Neural cell (in vitro differentiated cells): ENCODE results near the gene LYPD6. TPM values are rescaled to one million over a fixed set of nuclear protein-coding genes. Genes with fewer than 3 reads are reported as not detected.

Experiments
- H2AFZ ChIP-seq: fragments of 200-600, 300-800 bp; sonication (generic), shearing (Covaris generic); 2 replicates; pipeline ENCODE4 v1.6.0; 2014; ENCODE audit warnings: low read depth, mild to moderate bottlenecking, antibody characterized with exemption, low read length, moderate library complexity
- H3F3A ChIP-seq: fragments of 200-600 bp; shearing (Covaris generic); 2 replicates; pipeline ENCODE4 v1.6.1; 2016; ENCODE audit warnings: mild to moderate bottlenecking, moderate library complexity, mixed read lengths, antibody characterized with exemption, low read length; ENCODE audit not compliant: insufficient read depth, poor library complexity, severe bottlenecking
- H3K27ac ChIP-seq: fragments of 200-600, 300-800 bp; sonication (generic), shearing (Covaris generic); 2 replicates; pipeline ENCODE4 v1.5.1; 2014; ENCODE audit warnings: mild to moderate bottlenecking, low read length, moderate library complexity
- H3K27me3 ChIP-seq: fragments of 300-800, 200-600 bp; sonication (generic), shearing (Covaris generic); 2 replicates; pipeline ENCODE4 v1.6.0; 2014; ENCODE audit warnings: mild to moderate bottlenecking, low read depth, low read length, moderate library complexity; ENCODE audit not compliant: insufficient read depth
- H3K36me3 ChIP-seq: fragments of 300-800, 200-600 bp; sonication (generic), shearing (Covaris generic); 2 replicates; pipeline ENCODE4 v1.5.1; 2014; ENCODE audit warnings: mild to moderate bottlenecking, antibody characterized with exemption, low read length, moderate library complexity; ENCODE audit not compliant: insufficient read depth
- H3K4me2 ChIP-seq: fragments of 300-800, 200-600 bp; sonication (generic), shearing (Covaris generic); 2 replicates; pipeline ENCODE4 v1.6.0; 2014; ENCODE audit warnings: mild to moderate bottlenecking, low read length
- H3K4me3 ChIP-seq: fragments of 300-800, 200-600 bp; sonication (generic), shearing (Covaris generic); 2 replicates; pipeline ENCODE4 v1.5.1; 2014; ENCODE audit warnings: mild to moderate bottlenecking, low read length, moderate library complexity
- H3K79me2 ChIP-seq: fragments of 200-600 bp; shearing (Covaris generic); replicated peaks from 2 replicates; pipeline ENCODE4 v1.6.0; 2014; ENCODE audit warnings: mild to moderate bottlenecking, low read length, moderate library complexity; ENCODE audit not compliant: insufficient read depth
- H3K9ac ChIP-seq: fragments of 300-800, 200-600 bp; sonication (generic), shearing (Covaris generic); 2 replicates; pipeline ENCODE4 v1.6.1; 2016; ENCODE audit warnings: mild to moderate bottlenecking, low read length, mixed read lengths
- H3K9me2 ChIP-seq: fragments of 200-600 bp; shearing (Covaris generic); 2 replicates; pipeline ENCODE4 v1.6.1; 2016; ENCODE audit warnings: mild to moderate bottlenecking, low read length, mixed read lengths; ENCODE audit not compliant: insufficient read depth
- H3K9me3 ChIP-seq: fragments of 200-600, 300-800 bp; sonication (generic), shearing (Covaris generic); 2 replicates; pipeline ENCODE4 v1.6.1; 2016; ENCODE audit warnings: mild to moderate bottlenecking, mixed run types, low read length, moderate library complexity, mixed read lengths
- H4K20me1 ChIP-seq: fragments of 200-600 bp; shearing (Covaris generic); 2 replicates; pipeline ENCODE4 v1.6.1; 2016; ENCODE audit warnings: mild to moderate bottlenecking, mixed run types; ENCODE audit not compliant: insufficient read depth
- EP300 ChIP-seq: fragments of 450-650 bp; conservative IDR thresholded peaks from 2 replicates; pipeline ENCODE4 v1.6.1; 2014; ENCODE audit warnings: antibody characterized with exemption, mild to moderate bottlenecking, moderate library complexity; ENCODE audit not compliant: poor library complexity, severe bottlenecking
- EZH2 ChIP-seq: fragments of 200-600, 300-800 bp; shearing (Covaris generic), sonication (generic); IDR thresholded peaks from 2 replicates; pipeline ENCODE4 v1.6.1; 2014; ENCODE audit warnings: antibody characterized with exemption, low read length, borderline replicate concordance, mild to moderate bottlenecking; ENCODE audit not compliant: insufficient read depth, poor library complexity, severe bottlenecking
- MXI1 ChIP-seq: fragments of 450-650 bp; conservative IDR thresholded peaks from 2 replicates; pipeline ENCODE4 v1.6.1; 2014; ENCODE audit warnings: antibody characterized with exemption, mild to moderate bottlenecking; ENCODE audit not compliant: poor library complexity, severe bottlenecking
- POLR2AphosphoS5 ChIP-seq: IDR thresholded peaks from 2 replicates; pipeline ENCODE4 v1.6.1; 2012
- RAD21 ChIP-seq: fragments of 450-650 bp; conservative IDR thresholded peaks from 2 replicates; pipeline ENCODE4 v1.6.1; 2014; ENCODE audit warnings: antibody characterized with exemption, mild to moderate bottlenecking, moderate library complexity
- SMC3 ChIP-seq: fragments of 450-650 bp; conservative IDR thresholded peaks from 2 replicates; pipeline ENCODE4 v1.6.1; 2014; ENCODE audit warnings: antibody characterized with exemption, mild to moderate bottlenecking, moderate library complexity; ENCODE audit not compliant: poor library complexity
- TAF1 ChIP-seq: IDR thresholded peaks from 2 replicates; pipeline ENCODE4 v1.6.1; 2012; ENCODE audit warnings: low read depth
- polyA plus RNA-seq: library from polyadenylated mRNA; depleted of rRNA; stranded (reverse); fragments of >200 nt; gene quantifications from 2 replicates; pipeline ENCODE4 v1.2.3, GENCODE V29; 2014
- TF ChIP-seq, protein P1 (sequence below): fragments of 450-650 bp; IDR thresholded peaks from 2 replicates; pipeline ENCODE4 v1.5.1; 2014; ENCODE audit warnings: antibody characterized with exemption, mild to moderate bottlenecking, moderate library complexity; ENCODE audit not compliant: poor library complexity, severe bottlenecking
- TF ChIP-seq, protein P2 (sequence below): IDR thresholded peaks from 2 replicates; pipeline ENCODE4 v1.6.1; 2012; ENCODE audit warnings: borderline replicate concordance

The LYPD6 gene
- polyA plus RNA-seq, 1 donor from 2014 or later = 2.3 TPM

GRCh38 chr2:149360106-149360505, 29.7 kb downstream of the LYPD6 start:
- no peaks in the 10 kb centered on the region for H3K9me3 ChIP-seq
- H3K4me3 ChIP-seq = no peak overlapping the region
- H3K9ac ChIP-seq = no peak overlapping the region
- no peaks in the 10 kb centered on the region for H3K27me3 ChIP-seq
- no peak overlapping the region for H2AFZ ChIP-seq
- H3K4me2 ChIP-seq = no peak overlapping the region
- no peaks in the 10 kb centered on the region for H3K9me2 ChIP-seq
- H4K20me1 ChIP-seq = no peaks in the 10 kb centered on the region
- H3K36me3 ChIP-seq = no peaks in the 10 kb centered on the region
- no peaks in the 10 kb centered on the region for H3F3A ChIP-seq
- no peak overlapping the region for H3K27ac ChIP-seq
- H3K79me2 ChIP-seq = no peaks in the 10 kb centered on the region
- TF ChIP-seq EZH2 (no peak), RAD21 (no peak), EP300 (no peak), MXI1 (no peak), POLR2AphosphoS5 (no peak), TAF1 (no peak), SMC3 (no peak)
- TF ChIP-seq, protein P1, sequence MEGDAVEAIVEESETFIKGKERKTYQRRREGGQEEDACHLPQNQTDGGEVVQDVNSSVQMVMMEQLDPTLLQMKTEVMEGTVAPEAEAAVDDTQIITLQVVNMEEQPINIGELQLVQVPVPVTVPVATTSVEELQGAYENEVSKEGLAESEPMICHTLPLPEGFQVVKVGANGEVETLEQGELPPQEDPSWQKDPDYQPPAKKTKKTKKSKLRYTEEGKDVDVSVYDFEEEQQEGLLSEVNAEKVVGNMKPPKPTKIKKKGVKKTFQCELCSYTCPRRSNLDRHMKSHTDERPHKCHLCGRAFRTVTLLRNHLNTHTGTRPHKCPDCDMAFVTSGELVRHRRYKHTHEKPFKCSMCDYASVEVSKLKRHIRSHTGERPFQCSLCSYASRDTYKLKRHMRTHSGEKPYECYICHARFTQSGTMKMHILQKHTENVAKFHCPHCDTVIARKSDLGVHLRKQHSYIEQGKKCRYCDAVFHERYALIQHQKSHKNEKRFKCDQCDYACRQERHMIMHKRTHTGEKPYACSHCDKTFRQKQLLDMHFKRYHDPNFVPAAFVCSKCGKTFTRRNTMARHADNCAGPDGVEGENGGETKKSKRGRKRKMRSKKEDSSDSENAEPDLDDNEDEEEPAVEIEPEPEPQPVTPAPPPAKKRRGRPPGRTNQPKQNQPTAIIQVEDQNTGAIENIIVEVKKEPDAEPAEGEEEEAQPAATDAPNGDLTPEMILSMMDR = no peak
- TF ChIP-seq, protein P2, sequence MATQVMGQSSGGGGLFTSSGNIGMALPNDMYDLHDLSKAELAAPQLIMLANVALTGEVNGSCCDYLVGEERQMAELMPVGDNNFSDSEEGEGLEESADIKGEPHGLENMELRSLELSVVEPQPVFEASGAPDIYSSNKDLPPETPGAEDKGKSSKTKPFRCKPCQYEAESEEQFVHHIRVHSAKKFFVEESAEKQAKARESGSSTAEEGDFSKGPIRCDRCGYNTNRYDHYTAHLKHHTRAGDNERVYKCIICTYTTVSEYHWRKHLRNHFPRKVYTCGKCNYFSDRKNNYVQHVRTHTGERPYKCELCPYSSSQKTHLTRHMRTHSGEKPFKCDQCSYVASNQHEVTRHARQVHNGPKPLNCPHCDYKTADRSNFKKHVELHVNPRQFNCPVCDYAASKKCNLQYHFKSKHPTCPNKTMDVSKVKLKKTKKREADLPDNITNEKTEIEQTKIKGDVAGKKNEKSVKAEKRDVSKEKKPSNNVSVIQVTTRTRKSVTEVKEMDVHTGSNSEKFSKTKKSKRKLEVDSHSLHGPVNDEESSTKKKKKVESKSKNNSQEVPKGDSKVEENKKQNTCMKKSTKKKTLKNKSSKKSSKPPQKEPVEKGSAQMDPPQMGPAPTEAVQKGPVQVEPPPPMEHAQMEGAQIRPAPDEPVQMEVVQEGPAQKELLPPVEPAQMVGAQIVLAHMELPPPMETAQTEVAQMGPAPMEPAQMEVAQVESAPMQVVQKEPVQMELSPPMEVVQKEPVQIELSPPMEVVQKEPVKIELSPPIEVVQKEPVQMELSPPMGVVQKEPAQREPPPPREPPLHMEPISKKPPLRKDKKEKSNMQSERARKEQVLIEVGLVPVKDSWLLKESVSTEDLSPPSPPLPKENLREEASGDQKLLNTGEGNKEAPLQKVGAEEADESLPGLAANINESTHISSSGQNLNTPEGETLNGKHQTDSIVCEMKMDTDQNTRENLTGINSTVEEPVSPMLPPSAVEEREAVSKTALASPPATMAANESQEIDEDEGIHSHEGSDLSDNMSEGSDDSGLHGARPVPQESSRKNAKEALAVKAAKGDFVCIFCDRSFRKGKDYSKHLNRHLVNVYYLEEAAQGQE = no peak

GRCh38 chr2:149363958-149364357, 33.6 kb downstream of the LYPD6 start:
- Histone ChIP-seq H3K4me3 (no peak overlapping the region), H3K27ac (no peak overlapping the region), H3K4me2 (peak overlapping the region; percentile 12), H3K9me3 (no peaks in the 10 kb centered on the region), H3K9ac (no peak overlapping the region), H3K9me2 (no peaks in the 10 kb centered on the region), H3K27me3 (no peaks in the 10 kb centered on the region), H2AFZ (no peak overlapping the region), H3F3A (no peaks in the 10 kb centered on the region), H3K79me2 (no peaks in the 10 kb centered on the region), H4K20me1 (no peaks in the 10 kb centered on the region), H3K36me3 (no peaks in the 10 kb centered on the region)
- no peak for TF ChIP-seq TAF1
- no peak for TF ChIP-seq MXI1
- TF ChIP-seq POLR2AphosphoS5 = no peak
- no peak for TF ChIP-seq SMC3
- TF ChIP-seq, protein P2 = no peak
- no peak for TF ChIP-seq RAD21
- TF ChIP-seq EP300 = no peak
- no peak for TF ChIP-seq EZH2
- TF ChIP-seq, protein P1 = no peak
